B cell (primary cell): ENCODE data around the gene PHC3. TPM values are rescaled to one million over a fixed set of nuclear protein-coding genes. Genes with fewer than 3 reads are reported as not detected.

ENCODE experiments used
- ATAC-seq: fragments of 200-7000 bp; cut with Tn5 transposase; one replicate; pipeline ENCODE4 v1.10.0; 2021; ENCODE audit warnings: low read depth, mild to moderate bottlenecking, moderate number of reproducible peaks, moderate library complexity
- CTCF ChIA-PET: fragments of 350-600 bp; sonication (Branson Sonifier 250); formaldehyde crosslinking; loops from one replicate; lab custom pipeline; 2021; ENCODE audit warnings: antibody characterized with exemption, inconsistent platforms; lab: Charles Lee
- POLR2A ChIA-PET: fragments of 350-600 bp; sonication (Branson Sonifier 250); formaldehyde crosslinking; loops from one replicate; lab custom pipeline; 2021; ENCODE audit warnings: antibody characterized with exemption; lab: Charles Lee
- DNase-seq: peaks from one replicate; pipeline ENCODE4 v3.0.0; 2013
- H2AFZ ChIP-seq: 2 replicates; pipeline ENCODE4 v1.6.1; 2012; ENCODE audit warnings: mild to moderate bottlenecking, low read depth, low read length; ENCODE audit not compliant: insufficient read depth, poor library complexity, severe bottlenecking
- H3K27ac ChIP-seq, 2 donors: 1 replicate in 1 of 2; 2 replicates in 1 of 2; pipeline ENCODE4 v1.5.1; 2012 to 2013; ENCODE audit warnings: low read length in 2 of 2, mild to moderate bottlenecking in 2 of 2, moderate library complexity in 1 of 2
- H3K27me3 ChIP-seq, 4 experiments: fragments of 200-600 bp in 1 of 4; sonication (generic) in 1 of 4; replicated peaks in 1 of 4; 1 replicate in 2 of 4; 2 replicates in 2 of 4; pipeline versions ENCODE4 v1.6.1 to v1.7.0; 2013 to 2016; ENCODE audit warnings: low read length in 3 of 4, mild to moderate bottlenecking in 2 of 4, mixed read lengths in 1 of 4, moderate library complexity in 1 of 4; ENCODE audit not compliant: insufficient read depth in 4 of 4, control insufficient read depth in 3 of 4; ENCODE audit errors: control extremely low read depth in 1 of 4
- H3K36me3 ChIP-seq, 2 experiments: replicated peaks in 1 of 2; 1 replicate in 1 of 2; 2 replicates in 1 of 2; pipeline versions ENCODE4 v1.6.1 to v1.7.1; 2013; ENCODE audit warnings: low read length in 1 of 2; ENCODE audit not compliant: insufficient read depth in 2 of 2, control insufficient read depth in 1 of 2; ENCODE audit errors: control extremely low read depth in 1 of 2, extremely low read depth in 1 of 2
- H3K4me1 ChIP-seq, 2 donors: fragments of 200-600 bp in 1 of 2; sonication (generic) in 1 of 2; 1 replicate in 1 of 2; 2 replicates in 1 of 2; pipeline versions ENCODE4 v1.5.1 to v1.6.1; 2013 to 2017; ENCODE audit warnings: low read length in 2 of 2; ENCODE audit not compliant: control insufficient read depth in 2 of 2, insufficient read depth in 2 of 2
- H3K4me2 ChIP-seq: replicated peaks from 2 replicates; pipeline ENCODE3; 2012; ENCODE audit warnings: mild to moderate bottlenecking, low read depth, low read length; ENCODE audit not compliant: poor library complexity, severe bottlenecking
- H3K4me3 ChIP-seq, 5 experiments: fragments of 200-600 bp in 1 of 5; sonication (generic) in 1 of 5; 1 replicate in 3 of 5; 2 replicates in 2 of 5; pipeline versions ENCODE4 v1.5.1 to v1.7.0; 2011 to 2016; ENCODE audit warnings: low read length in 4 of 5, mild to moderate bottlenecking in 4 of 5, low read depth in 2 of 5, control low read depth in 1 of 5, moderate library complexity in 1 of 5; ENCODE audit not compliant: insufficient read depth in 1 of 5; ENCODE audit errors: control extremely low read depth in 1 of 5, extremely low read depth in 1 of 5
- H3K79me2 ChIP-seq: fragments of 200-600 bp; sonication (generic); one replicate; pipeline ENCODE4 v1.6.0; 2016; ENCODE audit warnings: low read length; ENCODE audit not compliant: control insufficient read depth, insufficient read depth
- H3K9ac ChIP-seq: fragments of 200-600 bp; sonication (generic); 2 replicates; pipeline ENCODE4 v1.6.1; 2017; ENCODE audit warnings: mild to moderate bottlenecking, low read length, moderate library complexity
- H3K9me3 ChIP-seq, 3 donors: one replicate each; pipeline versions ENCODE4 v1.6.1 to v1.7.1; 2013; ENCODE audit warnings: low read length in 2 of 3; ENCODE audit not compliant: control insufficient read depth in 2 of 3, insufficient read depth in 1 of 3; ENCODE audit errors: control extremely low read depth in 1 of 3
- H4K20me1 ChIP-seq: 2 replicates; pipeline ENCODE4 v1.6.0; 2012; ENCODE audit warnings: mild to moderate bottlenecking, low read length; ENCODE audit not compliant: insufficient read depth, control insufficient read depth, poor library complexity, severe bottlenecking
- H3K27ac Mint-ChIP-seq: one replicate; pipeline ENCODE4 v1.8.0; 2021; ENCODE audit warnings: mixed read lengths
- H3K27me3 Mint-ChIP-seq: one replicate; pipeline ENCODE4 v1.8.0; 2021; ENCODE audit warnings: mixed read lengths
- H3K4me1 Mint-ChIP-seq: one replicate; pipeline ENCODE4 v1.8.0; 2021; ENCODE audit warnings: mixed read lengths
- H3K4me3 Mint-ChIP-seq: one replicate; pipeline ENCODE4 v1.8.0; 2021; ENCODE audit warnings: mixed read lengths
- H3K9me3 Mint-ChIP-seq: one replicate; pipeline ENCODE4 v1.8.0; 2022; ENCODE audit warnings: mixed read lengths; ENCODE audit not compliant: insufficient read depth
- EZH2 ChIP-seq: IDR thresholded peaks from 2 replicates; pipeline ENCODE4 v1.6.1; 2012; ENCODE audit warnings: borderline replicate concordance, low read depth, mild to moderate bottlenecking, moderate library complexity, low read length; ENCODE audit not compliant: insufficient read depth, poor library complexity, severe bottlenecking
- WGBS: methylation state at CpG from one replicate; pipeline ENCODE4 v1.1.5; 2013; ENCODE audit warnings: missing lambda C conversion rate; ENCODE audit not compliant: insufficient coverage; 5-methylcytosine and 5-hydroxymethylcytosine counted together
- intact Hi-C: fragments of 100-400 bp; cut with micrococcal nuclease; formaldehyde crosslinking; loops from one replicate; pipeline ENCODE4 v1.10.0; 2022
- polyA plus RNA-seq: library from polyadenylated mRNA; depleted of rRNA; stranded (reverse); fragments of >200 nt; gene quantifications from 2 replicates; pipeline ENCODE4 v1.2.3, GENCODE V29; 2012
- total RNA-seq, 2 donors: library from RNA; stranded (reverse); fragments of 120-200 nt in 1 of 2; gene quantifications; 1 replicate in 1 of 2; 2 replicates in 1 of 2; pipeline versions ENCODE4 v1.2.3 to v1.2.4, GENCODE V29; 2013 to 2022
- TF ChIP-seq, protein P1 (sequence below): fragments of 200-600 bp; IDR thresholded peaks from one replicate; pipeline ENCODE4 v1.8.0; 2022; ENCODE audit warnings: antibody characterized with exemption, mild to moderate bottlenecking

The PHC3 gene
- total and polyA plus RNA-seq, 2 donors (not counting 1 experiment from before 2014, with no cell fraction given) = 51.8 to 159 TPM

DNA sequence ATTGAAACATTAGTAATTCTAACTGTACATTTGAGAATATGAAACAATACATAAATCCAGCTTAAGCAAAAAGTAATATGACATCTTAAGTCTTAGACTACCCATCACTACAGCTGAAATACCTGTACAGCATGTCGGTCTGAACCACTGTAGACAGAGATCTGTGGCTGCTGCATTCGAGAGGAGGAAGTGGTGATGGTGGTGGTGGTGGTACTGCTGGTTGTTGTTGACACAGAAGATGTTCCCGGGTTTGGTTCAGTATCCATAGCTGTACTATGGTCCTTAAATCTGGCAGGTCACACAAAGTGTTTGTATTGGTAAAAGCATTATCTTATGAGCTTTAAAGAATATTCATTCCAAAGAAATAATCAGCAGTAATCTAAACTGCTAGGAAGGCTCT is 2.9 kb downstream of the PHC3 start:
- Histone ChIP-seq H3K4me1 (peaks cover 20 to 25% of the 10 kb centered on the region in 2 donors), H3K27me3 (no peaks in the 10 kb centered on the region), H3K27ac (peak overlapping the region in 1 of 2 donors; percentile 98), H3K9ac (peak overlapping the region; percentile 98), H3K9me3 (no peaks in the 10 kb centered on the region), H3K4me2 (peak overlapping the region; percentile 87), H3K79me2 (peaks cover 79% of the 10 kb centered on the region), H3K4me3 (peak overlapping the region in 2 of 5 experiments; percentile 5 to 95), H3K36me3 (peaks cover 12 to 43% of the 10 kb centered on the region in 2 experiments), H4K20me1 (peaks cover 6% of the 10 kb centered on the region), H2AFZ (peak overlapping the region; percentile 3)
- Mint-ChIP-seq H3K4me1 (peaks cover 39% of the 10 kb centered on the region), H3K27ac (peak overlapping the region; percentile 64), H3K27me3 (no peaks in the 10 kb centered on the region), H3K4me3 (peak overlapping the region; percentile 52), H3K9me3 (no peaks in the 10 kb centered on the region)
- TF ChIP-seq, protein P1, sequence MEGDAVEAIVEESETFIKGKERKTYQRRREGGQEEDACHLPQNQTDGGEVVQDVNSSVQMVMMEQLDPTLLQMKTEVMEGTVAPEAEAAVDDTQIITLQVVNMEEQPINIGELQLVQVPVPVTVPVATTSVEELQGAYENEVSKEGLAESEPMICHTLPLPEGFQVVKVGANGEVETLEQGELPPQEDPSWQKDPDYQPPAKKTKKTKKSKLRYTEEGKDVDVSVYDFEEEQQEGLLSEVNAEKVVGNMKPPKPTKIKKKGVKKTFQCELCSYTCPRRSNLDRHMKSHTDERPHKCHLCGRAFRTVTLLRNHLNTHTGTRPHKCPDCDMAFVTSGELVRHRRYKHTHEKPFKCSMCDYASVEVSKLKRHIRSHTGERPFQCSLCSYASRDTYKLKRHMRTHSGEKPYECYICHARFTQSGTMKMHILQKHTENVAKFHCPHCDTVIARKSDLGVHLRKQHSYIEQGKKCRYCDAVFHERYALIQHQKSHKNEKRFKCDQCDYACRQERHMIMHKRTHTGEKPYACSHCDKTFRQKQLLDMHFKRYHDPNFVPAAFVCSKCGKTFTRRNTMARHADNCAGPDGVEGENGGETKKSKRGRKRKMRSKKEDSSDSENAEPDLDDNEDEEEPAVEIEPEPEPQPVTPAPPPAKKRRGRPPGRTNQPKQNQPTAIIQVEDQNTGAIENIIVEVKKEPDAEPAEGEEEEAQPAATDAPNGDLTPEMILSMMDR = no peak
- no peak for TF ChIP-seq EZH2
- ChIA-PET POLR2A (interaction anchor here (1.2 kb wide), 1 partner anchor 24 kb away, joined by 3 read pairs; no protein-coding TSS in a partner anchor), CTCF (interaction anchor here (0.6 to 1.0 kb wide), 2 partner anchors 317 to 415 kb away, joined by 3 read pairs; no protein-coding TSS in a partner anchor)
- DNase-seq (peak; percentile 39), ATAC-seq (no peak)
- 0% methylated on average over 2 of the region's 3 CpGs for WGBS
- intact Hi-C loops = no loop called here

DNA sequence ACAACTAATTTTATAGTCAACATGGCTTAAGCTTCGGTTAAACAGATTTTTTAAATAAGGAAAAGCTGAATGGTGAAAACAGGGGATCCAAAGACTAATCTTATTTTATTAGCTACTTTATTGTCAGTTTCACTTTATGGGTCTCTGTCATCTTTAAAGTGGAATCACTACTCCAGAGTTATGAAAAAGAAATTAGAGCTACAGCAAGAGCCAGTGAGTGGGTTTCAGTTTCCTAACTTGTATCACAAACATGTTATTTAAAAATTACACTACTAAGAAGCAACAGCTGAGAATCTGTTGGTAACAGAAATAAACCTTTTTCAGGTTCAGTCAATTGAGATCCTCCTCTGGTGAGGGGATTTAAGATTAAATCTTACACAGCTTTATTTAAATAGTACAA is 10.0 kb downstream of the PHC3 start:
- Histone ChIP-seq H3K4me3 (no peak overlapping the region), H4K20me1 (peaks cover 27% of the 10 kb centered on the region), H3K4me1 (peaks cover 0 to 10% of the 10 kb centered on the region in 2 donors), H3K9ac (no peak overlapping the region), H2AFZ (no peak overlapping the region), H3K9me3 (no peaks in the 10 kb centered on the region), H3K27ac (peak overlapping the region in 1 of 2 donors; percentile 75), H3K79me2 (peaks cover 100% of the 10 kb centered on the region), H3K4me2 (peak overlapping the region; percentile 9), H3K36me3 (peaks cover 15 to 91% of the 10 kb centered on the region in 2 experiments), H3K27me3 (no peaks in the 10 kb centered on the region)
- Mint-ChIP-seq H3K4me3 (no peak overlapping the region), H3K27me3 (no peaks in the 10 kb centered on the region), H3K27ac (peak overlapping the region; percentile 24), H3K4me1 (peaks cover 33% of the 10 kb centered on the region), H3K9me3 (no peaks in the 10 kb centered on the region)
- TF ChIP-seq, protein P1 = no peak
- no peak for TF ChIP-seq EZH2
- intact Hi-C loops = no loop called here
- WGBS = no CpG with 5 or more reads among the region's 1 CpG
- POLR2A ChIA-PET = no interaction called here
- CTCF ChIA-PET = interaction anchor here (0.7 to 1.6 kb wide), 3 partner anchors 9 to 48 kb away, joined by 3 to 6 read pairs (median 4); no protein-coding TSS in a partner anchor
- DNase-seq = no peak
- no peak for ATAC-seq
